Breast epithelium (tissue), 4 donors: ENCODE data around the gene ECSCR. TPM values are rescaled to one million over a fixed set of nuclear protein-coding genes. Genes with fewer than 3 reads are reported as not detected.
"Not testable (repeated sequence)": the region's sequence is repeated elsewhere in the genome, so short reads cannot be mapped to it uniquely, and the experiment has no call there.

ENCODE experiments used
- DNase-seq, 2 donors: peaks; one replicate each; pipeline ENCODE4 v3.0.0-alpha.2; 2019; ENCODE audit warnings: low spot score in 2 of 2
- H3K27ac ChIP-seq, 2 donors: fragments of 200-600 bp; sonication (generic) in 1 of 2; one replicate each; pipeline ENCODE4 v1.5.1; 2016 to 2019; ENCODE audit warnings: mild to moderate bottlenecking in 1 of 2
- H3K27me3 ChIP-seq, 2 donors: fragments of 200-600 bp; sonication (generic) in 1 of 2; one replicate each; pipeline versions ENCODE4 v1.5.1 to v1.6.0; 2017 to 2019; ENCODE audit warnings: control low read depth in 1 of 2, mild to moderate bottlenecking in 1 of 2
- H3K36me3 ChIP-seq: fragments of 200-600 bp; one replicate; pipeline ENCODE4 v1.5.1; 2019
- H3K4me1 ChIP-seq, 2 donors: fragments of 200-600 bp; sonication (generic); one replicate each; pipeline ENCODE4 v1.5.1; 2016 to 2019; ENCODE audit warnings: control low read depth in 1 of 2
- H3K4me3 ChIP-seq, 3 donors: fragments of 200-600 bp; sonication (generic); 1 replicate in 2 of 3; 2 replicates in 1 of 3; pipeline ENCODE4 v1.5.1; 2016 to 2019; ENCODE audit warnings: mild to moderate bottlenecking in 3 of 3, moderate library complexity in 2 of 3
- H3K9me3 ChIP-seq, 2 donors: fragments of 200-600 bp; sonication (generic) in 1 of 2; one replicate each; pipeline ENCODE4 v1.5.1; 2016 to 2019; ENCODE audit warnings: control low read depth in 1 of 2
- POLR2A ChIP-seq: fragments of 450-650 bp; IDR thresholded peaks from one replicate; pipeline ENCODE4 v1.6.1; 2016; ENCODE audit warnings: antibody characterized with exemption, mild to moderate bottlenecking, moderate library complexity
- POLR2AphosphoS5 ChIP-seq, 3 donors: sonication (generic); formaldehyde crosslinking; IDR thresholded peaks; one replicate each; pipeline ENCODE4 v1.6.1; 2017; ENCODE audit warnings: antibody characterized with exemption in 3 of 3
- intact Hi-C: fragments of 100-400 bp; cut with DNase I; formaldehyde crosslinking; loops from one replicate; pipeline ENCODE4 v1.15.1; 2023; ENCODE audit warnings: low total_unique reads
- total RNA-seq, 3 donors: library from RNA; depleted of rRNA; stranded (reverse); fragments of >200 nt; gene quantifications; one replicate each; pipeline ENCODE4 v1.1.0, GENCODE V29; 2016
- TF ChIP-seq, protein P1 (sequence below), 3 donors: fragments of 450-650 bp; IDR thresholded peaks; one replicate each; pipeline ENCODE4 v1.5.1; 2016 to 2017; ENCODE audit warnings: antibody characterized with exemption in 3 of 3, mild to moderate bottlenecking in 3 of 3, moderate library complexity in 3 of 3

The ECSCR gene
- total RNA-seq, 3 donors from 2014 or later: 6.6 to 39.3 (median 17.4) TPM

DNA sequence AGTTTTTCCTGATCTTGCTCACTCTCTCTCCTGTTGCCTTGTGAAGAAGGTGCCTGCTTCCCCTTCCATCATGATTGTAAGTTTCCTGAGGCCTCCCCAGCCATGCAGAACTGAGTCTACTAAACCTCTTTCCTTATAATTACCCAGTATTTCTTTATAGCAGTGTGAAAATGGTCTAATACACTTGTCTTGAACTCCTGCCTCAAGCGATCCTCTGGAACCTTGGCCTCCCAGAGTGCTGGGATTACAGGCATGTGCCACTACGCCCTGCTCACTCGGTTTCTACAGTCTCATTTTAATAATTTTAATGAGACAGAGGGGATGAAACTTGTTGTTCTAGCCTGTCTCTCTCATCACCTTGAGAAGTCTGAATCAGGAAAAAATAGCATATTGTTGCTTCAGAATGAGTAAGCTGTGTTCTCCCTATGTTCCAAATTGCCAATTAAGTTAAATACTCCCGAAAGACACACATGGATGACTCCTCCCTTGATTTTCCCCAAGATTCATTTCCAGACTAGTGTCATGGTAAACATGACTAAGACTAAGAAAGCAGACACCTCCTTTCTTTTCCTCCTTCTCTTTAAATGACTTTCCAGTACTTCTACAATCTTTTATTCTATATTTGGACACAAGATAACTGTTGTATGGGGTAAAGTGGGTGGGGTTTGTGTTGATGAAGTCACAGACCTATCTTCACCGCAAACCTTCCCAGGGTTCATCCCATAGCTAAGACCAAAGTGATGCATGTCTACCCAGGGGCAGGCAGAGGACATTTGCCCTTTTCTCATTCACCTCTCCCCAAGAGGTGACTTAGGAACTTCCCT, 15.4 kb downstream of the ECSCR start:
- no peak for DNase-seq
- TF ChIP-seq, protein P1, sequence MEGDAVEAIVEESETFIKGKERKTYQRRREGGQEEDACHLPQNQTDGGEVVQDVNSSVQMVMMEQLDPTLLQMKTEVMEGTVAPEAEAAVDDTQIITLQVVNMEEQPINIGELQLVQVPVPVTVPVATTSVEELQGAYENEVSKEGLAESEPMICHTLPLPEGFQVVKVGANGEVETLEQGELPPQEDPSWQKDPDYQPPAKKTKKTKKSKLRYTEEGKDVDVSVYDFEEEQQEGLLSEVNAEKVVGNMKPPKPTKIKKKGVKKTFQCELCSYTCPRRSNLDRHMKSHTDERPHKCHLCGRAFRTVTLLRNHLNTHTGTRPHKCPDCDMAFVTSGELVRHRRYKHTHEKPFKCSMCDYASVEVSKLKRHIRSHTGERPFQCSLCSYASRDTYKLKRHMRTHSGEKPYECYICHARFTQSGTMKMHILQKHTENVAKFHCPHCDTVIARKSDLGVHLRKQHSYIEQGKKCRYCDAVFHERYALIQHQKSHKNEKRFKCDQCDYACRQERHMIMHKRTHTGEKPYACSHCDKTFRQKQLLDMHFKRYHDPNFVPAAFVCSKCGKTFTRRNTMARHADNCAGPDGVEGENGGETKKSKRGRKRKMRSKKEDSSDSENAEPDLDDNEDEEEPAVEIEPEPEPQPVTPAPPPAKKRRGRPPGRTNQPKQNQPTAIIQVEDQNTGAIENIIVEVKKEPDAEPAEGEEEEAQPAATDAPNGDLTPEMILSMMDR (IDR thresholded peaks at IDR 0.05): no peak
- TF ChIP-seq POLR2AphosphoS5 (IDR thresholded peaks at IDR 0.05): no peak
- no peak for TF ChIP-seq POLR2A
- Histone ChIP-seq H3K27me3 (no peaks in the 10 kb centered on the region), H3K4me3 (no peak overlapping the region), H3K27ac (no peak overlapping the region), H3K9me3 (no peaks in the 10 kb centered on the region), H3K4me1 (no peaks in the 10 kb centered on the region), H3K36me3 (no peaks in the 10 kb centered on the region)
- intact Hi-C loops: no loop called here

DNA sequence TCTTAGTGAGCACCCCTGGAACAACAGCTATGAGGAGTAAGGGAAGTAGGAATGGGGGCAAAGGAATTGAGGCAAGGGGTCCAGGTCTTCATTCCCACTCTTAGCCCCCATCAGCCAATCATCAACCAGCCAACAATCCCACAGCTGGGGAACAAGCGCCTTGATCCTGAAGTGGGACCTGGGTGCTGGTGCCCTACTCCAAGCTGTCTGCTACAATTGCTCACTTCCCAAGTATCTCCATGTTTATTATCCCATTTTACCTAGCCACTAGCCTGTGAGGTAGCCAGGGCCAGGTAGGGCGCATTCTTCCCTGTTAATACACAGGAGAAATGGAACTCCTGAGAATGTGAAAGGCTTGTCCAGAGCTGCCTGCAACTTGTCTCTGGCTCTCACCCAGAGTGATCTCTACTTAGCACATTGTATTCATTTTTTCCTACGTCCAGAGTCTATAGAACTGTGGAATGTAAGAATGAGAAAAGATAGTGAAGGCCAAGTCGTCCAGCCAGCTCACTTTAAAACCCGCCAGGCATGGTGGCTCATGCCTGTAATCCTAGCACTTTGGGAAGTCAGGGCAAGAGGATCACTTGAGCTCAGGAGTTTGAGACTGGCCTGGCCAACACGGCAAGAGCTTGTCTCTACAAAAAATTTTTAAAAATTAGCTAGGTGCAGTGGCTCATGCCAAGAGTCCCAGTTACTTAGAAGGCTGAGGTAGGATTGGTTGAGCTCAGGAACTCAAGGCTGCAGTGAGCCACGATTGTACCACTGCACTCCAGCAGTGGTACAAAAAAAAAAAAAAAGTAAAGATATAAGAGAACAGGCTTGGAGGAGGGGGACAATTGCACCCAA, 17.0 kb downstream of the ECSCR start:
- DNase-seq: peak in 1 of 2 donors; percentile 53
- TF ChIP-seq, protein P1 (IDR thresholded peaks at IDR 0.05): no peak
- TF ChIP-seq POLR2A: no peak
- no peak for TF ChIP-seq POLR2AphosphoS5 (IDR thresholded peaks at IDR 0.05)
- H3K9me3 ChIP-seq: no peaks in the 10 kb centered on the region
- no peaks in the 10 kb centered on the region for H3K27me3 ChIP-seq
- H3K4me1 ChIP-seq: no peaks in the 10 kb centered on the region
- no peak overlapping the region for H3K4me3 ChIP-seq
- intact Hi-C loops: no loop called here
- no peaks in the 10 kb centered on the region for H3K36me3 ChIP-seq
- peak overlapping the region; percentile 35 to 69 for H3K27ac ChIP-seq

DNA sequence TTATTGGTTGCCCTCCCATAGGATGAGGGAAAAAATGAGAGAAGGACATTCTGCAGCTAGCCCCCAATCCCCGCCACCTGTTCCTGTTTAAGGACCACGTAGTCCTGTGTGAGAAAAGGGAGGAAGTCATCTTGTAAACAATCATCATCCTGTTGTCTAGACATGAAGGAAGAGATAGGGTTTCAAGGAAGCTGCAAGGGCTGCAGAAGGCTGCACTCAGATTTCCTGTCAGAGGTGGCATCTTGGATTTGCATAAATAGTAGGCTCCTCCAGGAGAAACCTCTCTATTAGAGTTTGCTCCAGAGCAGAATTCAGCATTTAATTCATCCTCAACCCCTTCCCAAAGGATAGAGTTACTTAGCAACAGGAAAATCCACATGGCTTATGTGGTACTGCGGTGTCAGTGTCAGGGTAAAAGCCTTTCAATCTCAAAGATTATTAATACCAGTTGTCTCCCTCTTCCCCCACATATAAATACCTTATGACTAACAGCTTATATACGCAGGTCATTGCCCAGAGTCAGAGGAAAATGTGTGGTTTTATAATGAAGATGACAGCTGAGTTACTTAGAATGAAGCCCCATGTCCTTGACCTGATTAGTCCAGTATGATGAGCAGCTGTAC, 18.6 kb downstream of the ECSCR start:
- Histone ChIP-seq H3K36me3 (no peaks in the 10 kb centered on the region), H3K27me3 (no peaks in the 10 kb centered on the region), H3K4me1 (no peaks in the 10 kb centered on the region), H3K27ac (no peak overlapping the region), H3K9me3 (no peaks in the 10 kb centered on the region), H3K4me3 (no peak overlapping the region)
- intact Hi-C loops: no loop called here
- no peak for DNase-seq
- TF ChIP-seq, protein P1 (IDR thresholded peaks at IDR 0.05): no peak
- TF ChIP-seq POLR2A: no peak
- TF ChIP-seq POLR2AphosphoS5 (IDR thresholded peaks at IDR 0.05): no peak

DNA sequence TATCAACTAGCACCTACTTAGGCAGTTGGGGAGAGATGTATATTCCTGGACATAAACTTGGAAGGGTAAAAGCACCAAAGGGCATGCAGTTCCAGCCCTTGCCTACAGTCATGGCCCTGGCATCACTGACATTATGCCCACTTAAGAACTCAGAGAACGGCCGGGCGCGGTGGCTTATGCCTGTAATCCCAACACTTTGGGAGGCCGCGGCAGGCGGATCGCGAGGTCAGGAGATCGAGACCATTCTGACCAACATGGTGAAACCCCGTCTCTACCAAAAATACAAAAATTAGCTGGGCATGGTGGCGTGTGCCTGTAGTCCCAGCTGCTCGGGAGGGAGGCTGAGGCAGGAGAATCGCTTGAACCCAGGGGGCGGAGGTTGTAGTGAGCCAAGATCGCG, 22.1 kb downstream of the ECSCR start:
- H3K27me3 ChIP-seq, H3K4me3 ChIP-seq, H3K4me1 ChIP-seq, DNase-seq, H3K9me3 ChIP-seq, intact Hi-C loops, H3K27ac ChIP-seq, H3K36me3 ChIP-seq: not testable (repeated sequence)

DNA sequence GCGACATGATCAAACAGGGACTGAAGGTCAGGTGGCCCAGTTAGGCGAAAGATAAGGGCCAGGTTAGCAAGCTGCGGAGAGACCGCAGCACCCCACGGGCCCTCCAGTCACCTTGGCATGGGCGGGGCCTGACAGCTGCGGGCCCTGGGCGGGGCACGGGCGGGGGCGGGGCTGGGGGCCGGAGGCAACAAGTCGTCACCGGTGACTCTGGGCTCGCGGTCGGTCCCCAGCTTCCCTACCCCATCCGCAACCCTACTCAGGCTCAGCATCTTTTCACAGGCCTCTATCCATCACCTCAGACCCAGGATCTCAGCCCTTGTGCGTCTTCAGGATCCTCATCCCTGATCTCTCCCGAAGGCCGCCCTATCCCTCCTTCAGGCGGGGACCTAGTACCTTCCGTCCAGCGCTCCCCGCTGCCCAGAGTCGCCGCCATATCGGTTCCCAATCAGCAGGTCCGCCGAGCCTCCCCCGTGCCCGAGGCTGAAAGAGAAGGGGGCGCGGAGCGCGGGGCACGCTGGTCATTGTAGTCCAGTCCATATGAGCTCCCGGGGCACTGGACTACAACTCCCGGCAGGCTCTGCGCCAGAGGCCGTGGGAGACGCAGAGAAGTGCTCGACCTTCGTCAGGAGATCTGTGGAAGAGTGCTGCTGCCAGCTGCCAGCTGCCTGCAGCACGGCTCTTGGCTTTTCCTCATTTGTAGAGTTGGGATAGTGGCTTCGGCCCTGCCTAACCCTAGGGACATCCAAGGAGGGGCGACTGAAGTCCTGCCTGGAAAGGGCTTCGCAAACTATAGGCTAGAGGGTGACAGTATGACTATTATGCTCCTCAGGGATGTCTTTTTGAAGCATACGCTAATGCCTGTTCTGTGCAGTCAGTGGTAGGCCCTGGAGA, 23.3 kb downstream of the ECSCR start, which contains the start of gene DNAJC18:
Gene DNAJC18 (minus strand): TSS at position 513 of the 891 bp plus-strand sequence. CDS start 80 bp downstream, at position 433.
- no peak for TF ChIP-seq POLR2A
- TF ChIP-seq POLR2AphosphoS5 (IDR thresholded peaks at IDR 0.05): peak; percentile 69 to 75 (median 70)
- peak; percentile 79 to 91 for DNase-seq
- intact Hi-C loops: no loop called here

More for the DNA sequence above, 23.3 kb downstream of the ECSCR start, which contains the start of gene DNAJC18:
- H3K4me1 ChIP-seq: no peaks in the 10 kb centered on the region
- H3K36me3 ChIP-seq: no peaks in the 10 kb centered on the region
- H3K27ac ChIP-seq: peak within 1 kb of the TSS; percentile 97
- no peaks in the 10 kb centered on the region for H3K9me3 ChIP-seq
- no peaks in the 10 kb centered on the region for H3K27me3 ChIP-seq
- peak within 1 kb of the TSS; percentile 82 to 88 (median 85) for H3K4me3 ChIP-seq
